ENCODE results near the gene CDC42EP4. TPM values are rescaled to one million over a fixed set of nuclear protein-coding genes. Genes with fewer than 3 reads are reported as not detected.
"Not testable (repeated sequence)": the region's sequence is repeated elsewhere in the genome, so short reads cannot be mapped to it uniquely, and the experiment has no call there.

Gene CDC42EP4
- total RNA-seq, 4 donors from 2014 or later: 45.1 to 63.9 (median 52.9) TPM

DNA sequence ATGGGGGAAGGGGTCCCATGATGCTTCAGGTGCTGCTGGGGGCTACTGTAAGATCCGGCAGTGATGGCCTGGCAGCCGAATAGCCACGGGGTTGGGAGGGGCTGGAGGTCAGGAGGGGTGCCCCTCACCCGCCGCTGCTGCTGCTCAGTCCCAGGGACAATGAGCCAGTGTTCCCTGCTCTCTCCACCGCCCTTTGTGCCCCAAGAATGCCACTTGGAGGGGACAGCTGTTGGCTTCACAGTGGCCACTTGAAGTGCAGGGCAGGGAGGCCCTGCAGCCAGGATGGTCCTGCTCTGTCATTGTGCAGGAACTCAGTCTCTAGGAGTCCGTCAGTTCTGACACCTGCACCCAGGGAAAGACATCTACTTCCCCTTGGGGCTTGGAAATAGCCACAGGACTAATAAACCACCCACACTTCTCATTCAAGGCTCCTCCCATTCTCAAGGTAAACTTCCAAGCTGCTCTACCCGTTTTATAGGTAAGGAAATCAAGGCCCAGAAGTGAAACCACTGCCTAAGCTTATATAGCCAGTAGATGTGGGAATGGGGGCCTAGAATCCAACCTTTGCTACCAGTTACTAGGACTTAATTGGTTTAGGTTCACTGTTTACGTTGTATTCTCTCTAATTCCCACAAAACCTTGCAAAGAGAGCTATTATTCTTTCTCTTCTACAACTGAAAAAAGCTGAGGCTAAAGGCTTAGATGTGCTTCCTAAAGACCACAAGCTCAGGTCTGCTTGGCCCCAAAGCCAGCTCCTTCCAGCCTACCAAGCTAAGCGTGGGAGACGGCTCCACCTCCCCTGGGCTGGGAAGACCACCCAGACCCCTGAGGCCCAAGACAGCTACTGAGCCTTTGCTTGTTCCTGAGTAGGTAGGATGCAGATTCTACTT is 43.9 kb downstream of the CDC42EP4 start:
- 67 to 75% methylated on average over 7 to 10 of the region's 11 CpGs for WGBS, 2 donors
- intact Hi-C loops (cut with DNase I): no loop called here
- no peak for DNase-seq
- Histone ChIP-seq H3K9me3 (no peaks in the 10 kb centered on the region), H3K36me3 (no peaks in the 10 kb centered on the region), H3K4me3 (no peak overlapping the region), H3K27ac (no peak overlapping the region), H3K27me3 (no peaks in the 10 kb centered on the region), H3K4me1 (peaks cover under 1 to 17% (median under 1%) of the 10 kb centered on the region in 3 donors)
- TF ChIP-seq, protein P1, sequence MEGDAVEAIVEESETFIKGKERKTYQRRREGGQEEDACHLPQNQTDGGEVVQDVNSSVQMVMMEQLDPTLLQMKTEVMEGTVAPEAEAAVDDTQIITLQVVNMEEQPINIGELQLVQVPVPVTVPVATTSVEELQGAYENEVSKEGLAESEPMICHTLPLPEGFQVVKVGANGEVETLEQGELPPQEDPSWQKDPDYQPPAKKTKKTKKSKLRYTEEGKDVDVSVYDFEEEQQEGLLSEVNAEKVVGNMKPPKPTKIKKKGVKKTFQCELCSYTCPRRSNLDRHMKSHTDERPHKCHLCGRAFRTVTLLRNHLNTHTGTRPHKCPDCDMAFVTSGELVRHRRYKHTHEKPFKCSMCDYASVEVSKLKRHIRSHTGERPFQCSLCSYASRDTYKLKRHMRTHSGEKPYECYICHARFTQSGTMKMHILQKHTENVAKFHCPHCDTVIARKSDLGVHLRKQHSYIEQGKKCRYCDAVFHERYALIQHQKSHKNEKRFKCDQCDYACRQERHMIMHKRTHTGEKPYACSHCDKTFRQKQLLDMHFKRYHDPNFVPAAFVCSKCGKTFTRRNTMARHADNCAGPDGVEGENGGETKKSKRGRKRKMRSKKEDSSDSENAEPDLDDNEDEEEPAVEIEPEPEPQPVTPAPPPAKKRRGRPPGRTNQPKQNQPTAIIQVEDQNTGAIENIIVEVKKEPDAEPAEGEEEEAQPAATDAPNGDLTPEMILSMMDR (IDR thresholded peaks at IDR 0.05): no peak
- no peak for TF ChIP-seq POLR2A (IDR thresholded peaks at IDR 0.05)

DNA sequence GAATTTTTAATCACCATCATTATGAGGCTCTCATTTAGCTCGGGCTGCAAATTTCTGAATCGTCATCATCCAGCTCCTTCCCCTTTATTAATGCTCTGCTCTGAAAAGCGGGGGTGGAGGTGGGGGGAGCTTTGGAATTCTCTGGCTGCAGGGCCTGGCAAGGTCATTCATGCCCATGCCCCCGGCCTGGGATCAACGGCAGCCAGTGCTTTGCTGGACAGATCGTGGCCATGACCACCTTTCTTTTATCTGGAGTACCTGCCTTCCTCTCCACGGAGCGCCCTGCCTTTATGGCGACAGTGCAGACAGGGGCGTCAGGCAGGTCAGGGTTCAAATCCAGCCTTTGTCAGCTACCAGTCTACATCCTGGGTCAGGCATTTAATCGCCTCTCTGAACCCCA is 45.0 kb downstream of the CDC42EP4 start:
- intact Hi-C loops (cut with DNase I): no loop called here
- H3K4me3 ChIP-seq: no peak overlapping the region
- H3K27me3 ChIP-seq: no peaks in the 10 kb centered on the region
- TF ChIP-seq POLR2A (IDR thresholded peaks at IDR 0.05): no peak
- TF ChIP-seq, protein P1 (IDR thresholded peaks at IDR 0.05): no peak
- no peaks in the 10 kb centered on the region for H3K9me3 ChIP-seq
- 78 to 80% methylated on average over 8 to 11 of the region's 11 CpGs for WGBS, 2 donors
- H3K4me1 ChIP-seq: peaks cover 6 to 28% (median 8%) of the 10 kb centered on the region in 3 donors
- no peak overlapping the region for H3K27ac ChIP-seq
- no peak for DNase-seq
- no peaks in the 10 kb centered on the region for H3K36me3 ChIP-seq

DNA sequence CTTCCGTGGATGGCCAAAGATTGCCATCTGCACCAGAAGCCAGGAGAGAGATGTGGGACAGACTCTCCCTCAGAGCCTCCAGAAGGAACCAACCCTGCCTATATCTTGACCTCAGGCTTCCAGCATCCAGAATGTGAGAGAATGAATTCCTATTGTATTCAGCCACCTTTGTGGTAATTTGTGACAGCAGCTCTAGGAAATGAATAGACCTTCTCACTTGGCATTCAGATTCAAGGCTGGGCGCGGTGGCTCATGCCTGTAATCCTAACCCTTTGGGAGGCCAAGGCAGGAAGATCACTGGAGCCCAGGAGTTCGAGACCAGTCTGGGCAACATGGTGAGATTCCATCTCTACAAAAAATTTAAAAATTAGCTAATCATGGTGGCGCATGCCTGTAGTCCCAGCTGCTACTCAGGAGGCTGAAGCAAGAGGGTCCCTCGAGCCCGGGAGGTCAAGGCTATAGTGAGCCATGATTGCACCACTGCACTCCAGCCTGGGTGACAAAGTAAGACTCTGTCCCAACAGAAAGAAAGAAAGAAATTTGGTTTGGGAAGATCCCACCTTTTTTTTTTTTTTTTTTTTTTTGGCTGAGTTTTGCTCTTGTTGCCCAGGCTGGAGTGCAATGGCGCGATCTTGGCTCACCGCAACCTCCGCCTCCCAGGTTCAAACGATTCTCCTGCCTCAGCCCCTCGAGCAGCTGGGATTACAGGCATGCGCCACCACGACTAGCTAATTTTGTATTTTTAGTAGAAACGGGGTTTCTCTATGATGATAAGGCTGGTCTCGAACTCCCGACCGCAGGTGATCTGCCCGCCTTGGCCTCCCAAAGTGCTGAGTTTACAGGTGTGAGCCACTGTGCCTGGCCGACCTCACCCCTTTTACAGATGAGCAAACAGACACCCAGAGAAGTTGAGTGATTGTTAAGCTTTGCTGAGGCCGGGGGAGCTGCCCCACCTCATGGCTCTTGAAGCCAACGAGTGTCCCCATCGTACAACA is 45.9 kb downstream of the CDC42EP4 start:
- Histone ChIP-seq H3K36me3 (no peaks in the 10 kb centered on the region), H3K27me3 (no peaks in the 10 kb centered on the region), H3K9me3 (no peaks in the 10 kb centered on the region), H3K4me3 (no peak overlapping the region), H3K4me1 (peaks cover 6 to 23% (median 8%) of the 10 kb centered on the region in 3 donors), H3K27ac (no peak overlapping the region)
- TF ChIP-seq, protein P1 (IDR thresholded peaks at IDR 0.05): no peak
- no peak for TF ChIP-seq POLR2A (IDR thresholded peaks at IDR 0.05)
- no peak for DNase-seq
- 89 to 92% methylated on average over 14 to 22 of the region's 24 CpGs for WGBS, 2 donors
- intact Hi-C loops (cut with DNase I): no loop called here

DNA sequence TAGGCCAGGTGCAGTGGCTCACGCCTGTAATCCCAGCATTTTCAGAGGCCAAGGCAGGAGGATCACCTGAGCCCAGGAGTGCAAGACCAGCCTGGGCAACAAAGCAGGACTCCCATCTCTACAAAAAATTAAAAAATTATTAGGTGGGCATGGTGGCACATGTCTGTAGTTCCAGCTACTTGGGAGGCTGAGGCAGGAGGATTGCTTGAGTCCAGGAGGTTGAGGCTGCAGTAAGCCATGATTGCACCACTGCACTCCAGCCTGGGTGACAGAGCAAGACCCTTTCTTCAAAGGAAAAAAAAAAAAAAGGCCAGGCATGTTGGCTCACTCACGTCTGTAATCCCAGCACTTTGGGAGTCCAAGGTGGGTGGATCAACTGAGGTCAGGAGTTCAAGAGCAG is 47.4 kb downstream of the CDC42EP4 start:
- H3K4me3 ChIP-seq; H3K9me3 ChIP-seq; H3K36me3 ChIP-seq; H3K27me3 ChIP-seq; intact Hi-C loops (cut with DNase I); DNase-seq; H3K27ac ChIP-seq: not testable (repeated sequence)
- peaks cover 6 to 20% (median 8%) of the 10 kb centered on the region in 3 donors for H3K4me1 ChIP-seq
- 60 to 65% methylated on average over 2 of the region's 2 CpGs for WGBS, 2 donors

DNA sequence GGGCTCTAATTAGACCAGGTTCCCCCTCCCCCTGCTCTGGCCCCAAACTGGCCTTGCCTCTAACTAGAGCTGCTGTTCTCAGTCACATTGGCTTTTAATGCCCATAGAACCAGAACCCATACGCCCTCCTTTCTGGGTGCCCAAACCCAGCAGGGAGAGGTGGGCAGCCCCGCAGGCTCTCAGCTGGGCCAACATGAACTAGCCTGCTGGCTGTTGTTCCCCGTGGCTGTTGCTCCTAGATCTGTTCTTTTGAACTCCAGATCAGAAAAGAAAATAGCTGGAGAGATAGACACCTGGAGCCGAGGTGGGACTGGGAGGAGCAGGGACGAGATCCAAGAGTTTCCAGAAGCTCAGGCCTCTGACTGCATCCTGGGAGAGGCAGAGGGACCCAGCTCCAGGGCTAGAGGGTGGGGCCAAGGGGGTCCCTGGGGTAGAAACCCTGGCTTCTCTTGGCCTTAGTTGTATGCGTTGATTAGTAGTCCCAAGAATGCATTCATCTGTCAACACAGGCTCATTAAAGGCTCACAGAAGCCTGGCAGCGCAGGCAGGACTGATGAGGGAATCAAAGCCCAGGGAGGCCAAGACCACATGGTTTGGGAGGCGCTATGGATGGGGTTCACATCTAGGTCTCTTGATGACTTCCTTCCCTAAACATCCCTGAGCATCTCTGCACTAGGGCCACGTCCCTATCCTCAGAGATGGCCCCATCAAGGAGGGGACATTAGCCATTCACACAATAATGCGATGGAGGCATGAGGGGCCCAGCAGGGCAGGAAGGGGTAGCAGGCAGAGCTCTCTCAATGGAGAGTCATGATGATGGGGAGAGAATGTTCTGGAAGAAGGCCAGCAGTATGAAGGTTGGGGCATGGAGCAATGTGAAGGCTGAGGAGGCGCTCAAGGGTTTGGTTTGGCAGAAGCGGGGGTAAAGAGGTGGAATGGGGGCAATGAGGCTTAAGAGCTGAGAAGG is 48.8 kb downstream of the CDC42EP4 start:
- 39 to 51% methylated on average over 8 to 10 of the region's 12 CpGs for WGBS, 2 donors
- no peak for DNase-seq
- intact Hi-C loops (cut with DNase I): no loop called here
- Histone ChIP-seq H3K4me1 (peaks cover 6 to 20% (median 8%) of the 10 kb centered on the region in 3 donors), H3K36me3 (no peaks in the 10 kb centered on the region), H3K27me3 (no peaks in the 10 kb centered on the region), H3K27ac (peak overlapping the region; percentile 4 to 74 (median 38)), H3K9me3 (no peaks in the 10 kb centered on the region), H3K4me3 (no peak overlapping the region)
- no peak for TF ChIP-seq POLR2A (IDR thresholded peaks at IDR 0.05)
- TF ChIP-seq, protein P1 (IDR thresholded peaks at IDR 0.05): no peak
